ENCODE results near the gene GHRHR.

DNA sequence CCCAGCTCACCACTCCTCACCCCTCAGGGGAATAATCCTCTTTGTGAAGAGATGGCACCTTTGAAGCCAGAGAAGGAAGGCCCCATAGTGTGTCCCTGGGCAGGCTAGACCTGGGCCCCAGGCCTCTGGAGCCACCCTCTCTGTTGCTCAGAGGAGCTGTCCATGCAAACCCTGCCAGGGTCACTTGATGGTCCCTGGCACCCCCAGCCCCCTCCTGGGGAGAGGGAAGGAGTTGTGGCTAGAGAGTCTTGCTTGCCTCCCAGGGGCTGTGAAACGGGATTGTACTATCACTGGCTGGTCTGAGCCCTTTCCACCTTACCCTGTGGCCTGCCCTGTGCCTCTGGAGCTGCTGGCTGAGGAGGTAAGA, 5.8 kb downstream of the GHRHR start:
- TF ChIP-seq POLR2A (IDR thresholded peaks at IDR 0.05) (no peak), CTCF (IDR thresholded peaks at IDR 0.05) (no peak)
